H9 (cell line): Measurements from ENCODE around the gene RCAN1. TPM values are rescaled to one million over a fixed set of nuclear protein-coding genes. Genes with fewer than 3 reads are reported as not detected.

Experiments
- DNase-seq: peaks from one replicate; pipeline ENCODE4 v3.0.0-alpha.2; 2017
- H2AFZ ChIP-seq: one replicate; pipeline ENCODE4 v1.6.1; 2013; ENCODE audit warnings: mild to moderate bottlenecking, low read length, control low read depth, moderate library complexity
- H2AK5ac ChIP-seq: 2 replicates; pipeline ENCODE4 v1.6.1; 2013; ENCODE audit warnings: low read length, control low read depth, mixed read lengths; ENCODE audit not compliant: insufficient read length
- H2BK120ac ChIP-seq: one replicate; pipeline ENCODE4 v1.6.1; 2013; ENCODE audit warnings: low read depth, mild to moderate bottlenecking, low read length, control low read depth, inconsistent platforms; ENCODE audit not compliant: poor library complexity, severe bottlenecking
- H2BK12ac ChIP-seq: 2 replicates; pipeline ENCODE4 v1.6.1; 2013; ENCODE audit warnings: low read length, control low read depth, mixed read lengths, low read depth; ENCODE audit not compliant: insufficient read length
- H2BK15ac ChIP-seq: 2 replicates; pipeline ENCODE4 v1.6.1; 2013; ENCODE audit warnings: low read depth, low read length, control low read depth
- H2BK20ac ChIP-seq: one replicate; pipeline ENCODE4 v1.6.1; 2013; ENCODE audit warnings: low read depth, mild to moderate bottlenecking, low read length, control low read depth, inconsistent platforms; ENCODE audit not compliant: poor library complexity, severe bottlenecking
- H2BK5ac ChIP-seq: 2 replicates; pipeline ENCODE4 v1.6.1; 2013; ENCODE audit warnings: low read length, control low read depth, mixed read lengths; ENCODE audit not compliant: insufficient read length
- H3K14ac ChIP-seq: 2 replicates; pipeline ENCODE4 v1.6.1; 2013; ENCODE audit warnings: low read length, control low read depth; ENCODE audit not compliant: insufficient read depth
- H3K18ac ChIP-seq: 2 replicates; pipeline ENCODE4 v1.6.1; 2013; ENCODE audit warnings: low read depth, mild to moderate bottlenecking, mixed read lengths, low read length, control low read depth; ENCODE audit not compliant: insufficient read length
- H3K23ac ChIP-seq: 2 replicates; pipeline ENCODE4 v1.6.1; 2013; ENCODE audit warnings: low read length, control low read depth, mixed read lengths, low read depth; ENCODE audit not compliant: insufficient read length
- H3K23me2 ChIP-seq: 2 replicates; pipeline ENCODE4 v1.6.1; 2013; ENCODE audit warnings: low read depth, mild to moderate bottlenecking, mixed read lengths, low read length, control low read depth; ENCODE audit not compliant: insufficient read length, poor library complexity, severe bottlenecking
- H3K27ac ChIP-seq: 2 replicates; pipeline ENCODE4 v1.5.1; 2013; ENCODE audit warnings: low read length, control low read depth, mixed read lengths, low read depth; ENCODE audit not compliant: insufficient read length
- H3K27me3 ChIP-seq: 2 replicates; pipeline ENCODE4 v1.6.1; 2013; ENCODE audit warnings: low read length, control low read depth, inconsistent platforms; ENCODE audit not compliant: insufficient read depth
- H3K4ac ChIP-seq: 2 replicates; pipeline ENCODE4 v1.6.1; 2013; ENCODE audit warnings: low read depth, mild to moderate bottlenecking, control low read depth, inconsistent platforms, low read length, moderate library complexity
- H3K4me1 ChIP-seq: 2 replicates; pipeline ENCODE4 v1.6.1; 2013; ENCODE audit warnings: low read length, control low read depth, inconsistent platforms; ENCODE audit not compliant: insufficient read depth
- H3K4me2 ChIP-seq: 2 replicates; pipeline ENCODE4 v1.6.1; 2013; ENCODE audit warnings: low read length, control low read depth, mixed read lengths; ENCODE audit not compliant: insufficient read length, insufficient read depth
- H3K56ac ChIP-seq: 2 replicates; pipeline ENCODE4 v1.6.1; 2013; ENCODE audit warnings: low read depth, mild to moderate bottlenecking, mixed read lengths, low read length, control low read depth; ENCODE audit not compliant: insufficient read length
- H3K79me1 ChIP-seq: 2 replicates; pipeline ENCODE4 v1.6.1; 2013; ENCODE audit warnings: low read depth, mild to moderate bottlenecking, moderate library complexity, low read length, control low read depth, inconsistent platforms; ENCODE audit not compliant: insufficient read depth, poor library complexity, severe bottlenecking
- H3K79me2 ChIP-seq: 2 replicates; pipeline ENCODE4 v1.6.1; 2013; ENCODE audit warnings: low read length, control low read depth, inconsistent platforms; ENCODE audit not compliant: insufficient read depth
- H3K9ac ChIP-seq: 2 replicates; pipeline ENCODE4 v1.6.1; 2013; ENCODE audit warnings: low read length, control low read depth, mixed read lengths; ENCODE audit not compliant: insufficient read length; ENCODE audit errors: extremely low read depth
- H3K9me3 ChIP-seq: one replicate; pipeline ENCODE4 v1.6.1; 2013; ENCODE audit warnings: low read depth, low read length, inconsistent platforms; ENCODE audit not compliant: control insufficient read depth
- H3T11ph ChIP-seq: one replicate; pipeline ENCODE4 v1.6.1; 2013; ENCODE audit warnings: mild to moderate bottlenecking, low read length, control low read depth, inconsistent platforms
- H4K20me1 ChIP-seq: one replicate; pipeline ENCODE4 v1.6.1; 2013; ENCODE audit not compliant: control insufficient read depth, insufficient read length, insufficient read depth
- H4K5ac ChIP-seq: 2 replicates; pipeline ENCODE4 v1.6.1; 2013; ENCODE audit warnings: low read depth, mild to moderate bottlenecking, mixed read lengths, low read length, control low read depth; ENCODE audit not compliant: insufficient read length
- H4K8ac ChIP-seq: replicated peaks from 2 replicates; pipeline ENCODE4 v1.6.1; 2013; ENCODE audit warnings: low read length, control low read depth, mixed read lengths, low read depth; ENCODE audit not compliant: insufficient read length
- H4K91ac ChIP-seq: 2 replicates; pipeline ENCODE4 v1.6.1; 2013; ENCODE audit warnings: low read depth, mild to moderate bottlenecking, moderate library complexity, mixed read lengths, low read length, control low read depth; ENCODE audit not compliant: insufficient read length
- H3K27ac Mint-ChIP-seq, 3 experiments: 2 replicates in 2 of 3; 3 replicates in 1 of 3; pipeline ENCODE4 v1.8.0; 2020 to 2021; ENCODE audit warnings: mixed read lengths in 3 of 3, mild to moderate bottlenecking in 1 of 3, moderate library complexity in 1 of 3
- H3K27me3 Mint-ChIP-seq: 2 replicates; pipeline ENCODE4 v1.8.0; 2021; ENCODE audit warnings: low read depth, mild to moderate bottlenecking, moderate library complexity, mixed read lengths
- H3K36me3 Mint-ChIP-seq, 3 experiments: 2 replicates in 2 of 3; 3 replicates in 1 of 3; pipeline ENCODE4 v1.8.0; 2020 to 2021; ENCODE audit warnings: low read depth in 3 of 3, mixed read lengths in 3 of 3; ENCODE audit not compliant: insufficient read depth in 1 of 3
- H3K4me1 Mint-ChIP-seq, 2 experiments: 2 replicates each; pipeline ENCODE4 v1.8.0; 2020; ENCODE audit warnings: mixed read lengths in 2 of 2
- H3K4me3 Mint-ChIP-seq, 2 experiments: 2 replicates in 1 of 2; 3 replicates in 1 of 2; pipeline ENCODE4 v1.8.0; 2020 to 2021; ENCODE audit warnings: mild to moderate bottlenecking in 2 of 2, mixed read lengths in 2 of 2, moderate library complexity in 1 of 2
- H3K9me3 Mint-ChIP-seq, 2 experiments: 2 replicates in 1 of 2; 3 replicates in 1 of 2; pipeline ENCODE4 v1.8.0; 2020; ENCODE audit warnings: mild to moderate bottlenecking in 2 of 2, mixed read lengths in 2 of 2, moderate library complexity in 1 of 2
- CTCF ChIP-seq: fragments of 200-600 bp; sonication (generic); conservative IDR thresholded peaks from 3 replicates; pipeline ENCODE4 v1.8.0; 2021; ENCODE audit warnings: antibody characterized with exemption, mild to moderate bottlenecking
- WGBS: extraction: QIAGEN DNeasy Blood & Tissue Kit; methylation state at CpG from one replicate; pipeline ENCODE4 v1.1.7; 2013; ENCODE audit warnings: missing lambda C conversion rate, low lambda C conversion rate, mixed read lengths; ENCODE audit not compliant: insufficient read length; ENCODE audit errors: extremely low coverage; 5-methylcytosine and 5-hydroxymethylcytosine counted together
- total RNA-seq: library from RNA; stranded (reverse); gene quantifications from 2 replicates; pipeline ENCODE4 v1.2.1, GENCODE V29; 2021

RCAN1 gene
- total RNA-seq, 1 experiment from 2014 or later = 7.0 TPM

DNA sequence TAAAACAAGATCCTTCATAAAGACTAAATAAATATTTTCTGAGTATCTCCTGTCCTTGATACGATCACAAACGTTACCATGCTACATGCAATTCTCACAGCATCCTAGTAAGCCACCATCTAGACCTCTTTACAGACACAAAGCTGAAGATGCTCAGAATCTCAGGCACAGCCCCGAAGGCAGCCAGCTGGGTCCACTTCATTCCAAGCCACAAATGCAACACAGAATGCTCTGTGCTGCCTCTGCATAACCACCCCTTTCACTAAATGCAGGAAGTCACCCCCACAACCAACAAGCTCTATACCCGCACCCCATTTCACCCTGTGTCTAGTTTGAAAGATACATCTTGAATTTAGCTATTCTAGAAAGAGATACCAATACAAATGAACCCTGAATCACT is 12.9 kb downstream of the RCAN1 start:
- H4K8ac ChIP-seq = no peak overlapping the region
- H2BK5ac ChIP-seq = no peak overlapping the region
- no peaks in the 10 kb centered on the region for H3K9me3 ChIP-seq
- no peaks in the 10 kb centered on the region for H3K79me1 ChIP-seq
- Mint-ChIP-seq H3K4me3 (no peak overlapping the region; a peak in 1 of 5 replicates), H3K27me3 (peaks cover 3% of the 10 kb centered on the region; the same call in 1 of the 2 replicates), H3K9me3 (no peaks in the 10 kb centered on the region; a peak in 1 of 5 replicates), H3K36me3 (no peaks in the 10 kb centered on the region), H3K4me1 (peaks cover 13 to 20% of the 10 kb centered on the region in 2 experiments), H3K27ac (no peak overlapping the region; a peak in 1 of 7 replicates)
- no peaks in the 10 kb centered on the region for H3K27me3 ChIP-seq
- H2AK5ac ChIP-seq = no peak overlapping the region
- no peak overlapping the region for H2BK15ac ChIP-seq
- H3K9ac ChIP-seq = no peak overlapping the region
- H2BK120ac ChIP-seq = no peak overlapping the region
- no peak for TF ChIP-seq CTCF
- H3K23ac ChIP-seq = no peak overlapping the region
- no peak overlapping the region for H2BK20ac ChIP-seq
- no peak overlapping the region for H3K4me2 ChIP-seq
- H3K4me1 ChIP-seq = peaks cover 4% of the 10 kb centered on the region; the same call in 1 of the 2 replicates
- no peak overlapping the region for H2BK12ac ChIP-seq
- no peak overlapping the region for H3T11ph ChIP-seq
- no peak overlapping the region for H3K14ac ChIP-seq
- no peak overlapping the region for H2AFZ ChIP-seq
- H3K18ac ChIP-seq = no peak overlapping the region
- no peak overlapping the region for H3K27ac ChIP-seq
- H3K79me2 ChIP-seq = no peaks in the 10 kb centered on the region
- H3K56ac ChIP-seq = no peak overlapping the region
- H4K20me1 ChIP-seq = no peaks in the 10 kb centered on the region
- DNase-seq = no peak
- no peaks in the 10 kb centered on the region for H3K23me2 ChIP-seq
- no peak overlapping the region for H4K91ac ChIP-seq
- no peak overlapping the region for H3K4ac ChIP-seq
- H4K5ac ChIP-seq = no peak overlapping the region
- WGBS = no CpG with 5 or more reads among the region's 4 CpGs
